Measurements from ENCODE around the gene TSPAN11.

The TSPAN11 gene

GRCh38 chr12:30999723-31000122 is 73.2 kb downstream of the TSPAN11 start:
- H3K4me3 ChIP-seq (ENCODE audit: control insufficient read depth, low read depth, low read length) = no peak overlapping the region
- no peak for TF ChIP-seq CTCF (IDR thresholded peaks at IDR 0.05; ENCODE audit: control insufficient read depth, insufficient read depth, low read depth, low read length, missing control alignments)
- no peak for DNase-seq (ENCODE audit: low read depth)

GRCh38 chr12:31000751-31001150 is 74.2 kb downstream of the TSPAN11 start:
- DNase-seq (ENCODE audit: low read depth) = no peak
- TF ChIP-seq CTCF (IDR thresholded peaks at IDR 0.05; ENCODE audit: control insufficient read depth, insufficient read depth, low read depth, low read length, missing control alignments) = no peak
- no peak overlapping the region for H3K4me3 ChIP-seq (ENCODE audit: control insufficient read depth, low read depth, low read length)

- TF ChIP-seq CTCF (IDR thresholded peaks at IDR 0.05; ENCODE audit: control insufficient read depth, insufficient read depth, low read depth, low read length, missing control alignments) = no peak
- H3K4me3 ChIP-seq (ENCODE audit: control insufficient read depth, low read depth, low read length) = no peak overlapping the region
- DNase-seq (ENCODE audit: low read depth) = no peak
Measured at GRCh38 chr12:31001581-31002360, 75.2 kb downstream of the TSPAN11 start.

- no peak for TF ChIP-seq CTCF (IDR thresholded peaks at IDR 0.05; ENCODE audit: control insufficient read depth, insufficient read depth, low read depth, low read length, missing control alignments)
- H3K4me3 ChIP-seq (ENCODE audit: control insufficient read depth, low read depth, low read length) = no peak overlapping the region
- DNase-seq (ENCODE audit: low read depth) = no peak
Measured at GRCh38 chr12:31002361-31002725, 75.8 kb downstream of the TSPAN11 start.

GRCh38 chr12:31002999-31003398 is 76.5 kb downstream of the TSPAN11 start:
- TF ChIP-seq CTCF (IDR thresholded peaks at IDR 0.05; ENCODE audit: control insufficient read depth, insufficient read depth, low read depth, low read length, missing control alignments) = no peak
- DNase-seq (ENCODE audit: low read depth) = no peak
- no peak overlapping the region for H3K4me3 ChIP-seq (ENCODE audit: control insufficient read depth, low read depth, low read length)

- TF ChIP-seq CTCF (IDR thresholded peaks at IDR 0.05; ENCODE audit: control insufficient read depth, insufficient read depth, low read depth, low read length, missing control alignments) = no peak
- no peak overlapping the region for H3K4me3 ChIP-seq (ENCODE audit: control insufficient read depth, low read depth, low read length)
- no peak for DNase-seq (ENCODE audit: low read depth)
Measured at GRCh38 chr12:31003861-31004640, 77.5 kb downstream of the TSPAN11 start.

All from AG09309 (cell line).